HepG2 (cell line): ENCODE measurements around the gene GALR2. TPM values are rescaled to one million over a fixed set of nuclear protein-coding genes. Genes with fewer than 3 reads are reported as not detected.

ENCODE experiments used
- BRF2 ChIP-seq: sonication (generic); formaldehyde crosslinking; IDR thresholded peaks from 2 replicates; pipeline ENCODE4 v1.8.1; 2022; ENCODE audit warnings: mild to moderate bottlenecking, missing genetic modification reagents
- HMGA1 ChIP-seq: sonication (generic); formaldehyde crosslinking; conservative IDR thresholded peaks from 2 replicates; pipeline ENCODE4 v1.4.0; 2020; ENCODE audit warnings: missing genetic modification reagents
- JUND ChIP-seq: sonication (generic); formaldehyde crosslinking; IDR thresholded peaks from 2 replicates; pipeline ENCODE4 v1.8.0; 2022; ENCODE audit warnings: mild to moderate bottlenecking, missing genetic modification reagents
- SMARCC2 ChIP-seq: fragments of 450-650 bp; IDR thresholded peaks from 2 replicates; pipeline ENCODE4 v1.6.1; 2017; ENCODE audit warnings: antibody characterized with exemption, mild to moderate bottlenecking
- SNAPC2 ChIP-seq: sonication (generic); formaldehyde crosslinking; IDR thresholded peaks from 2 replicates; pipeline ENCODE4 v1.8.1; 2022; ENCODE audit warnings: mild to moderate bottlenecking, missing genetic modification reagents
- TCF7 ChIP-seq: sonication (generic); IDR thresholded peaks from 2 replicates; pipeline ENCODE4 v1.6.1; 2016; ENCODE audit warnings: antibody characterized with exemption, low read depth
- ZNF12 ChIP-seq: sonication (generic); formaldehyde crosslinking; IDR thresholded peaks from 2 replicates; pipeline ENCODE4 v1.5.0; 2020; ENCODE audit warnings: missing genetic modification reagents
- ZNF224 ChIP-seq: sonication (generic); formaldehyde crosslinking; IDR thresholded peaks from 2 replicates; pipeline ENCODE4 v1.5.0; 2020; ENCODE audit warnings: mild to moderate bottlenecking, missing genetic modification reagents
- ZNF354B ChIP-seq: sonication (generic); formaldehyde crosslinking; IDR thresholded peaks from 2 replicates; pipeline ENCODE4 v1.8.0; 2022; ENCODE audit warnings: mild to moderate bottlenecking, missing genetic modification reagents
- ZNF362 ChIP-seq: sonication (generic); formaldehyde crosslinking; IDR thresholded peaks from 2 replicates; pipeline ENCODE4 v1.4.0; 2020; ENCODE audit warnings: missing genetic modification reagents, mild to moderate bottlenecking, borderline replicate concordance
- ZNF383 ChIP-seq: sonication (generic); formaldehyde crosslinking; IDR thresholded peaks from 2 replicates; pipeline ENCODE4 v1.4.0; 2020; ENCODE audit warnings: missing genetic modification reagents, mild to moderate bottlenecking, borderline replicate concordance
- ZNF782 ChIP-seq: sonication (generic); formaldehyde crosslinking; IDR thresholded peaks from 2 replicates; pipeline ENCODE4 v1.4.0; 2020; ENCODE audit warnings: missing genetic modification reagents, mild to moderate bottlenecking, borderline replicate concordance
- ZNF891 ChIP-seq: sonication (generic); formaldehyde crosslinking; IDR thresholded peaks from 2 replicates; pipeline ENCODE4 v1.5.0; 2020; ENCODE audit warnings: mild to moderate bottlenecking, missing genetic modification reagents
- polyA plus RNA-seq, 8 experiments: library from polyadenylated mRNA; depleted of rRNA in 3 of 8; stranded (reverse) in 7 of 8; unstranded in 1 of 8; fragments of >200 nt; fragmentation: Illumina TruSeq in 4 of 8; extraction: Trizol in 4 of 8; gene quantifications; 2 replicates each; pipeline versions ENCODE4 v1.2.1 to v1.2.3, GENCODE V29; 2011 to 2016; ENCODE audit warnings: low read depth in 4 of 8, missing spikeins in 1 of 8, mixed read lengths in 1 of 8; ENCODE audit not compliant: insufficient read depth in 1 of 8
- total RNA-seq, 5 experiments: library from RNA; depleted of rRNA; stranded (reverse); fragments of >200 nt; fragmentation: Illumina TruSeq; extraction: Trizol; gene quantifications; 2 replicates each; pipeline ENCODE4 v1.2.3, GENCODE V29; 2016; ENCODE audit warnings: low read depth in 1 of 5
- TF ChIP-seq, protein P1 (sequence below), 2 experiments: sonication (generic) in 1 of 2; formaldehyde crosslinking in 1 of 2; IDR thresholded peaks; 2 replicates each; pipeline versions ENCODE4 v1.4.0 to v1.6.1; 2018 to 2020; ENCODE audit warnings: missing genetic modification reagents in 2 of 2, borderline replicate concordance in 1 of 2, low read depth in 1 of 2, mild to moderate bottlenecking in 1 of 2, missing biosample characterization in 1 of 2
- TF ChIP-seq, protein P2 (sequence below): sonication (generic); formaldehyde crosslinking; IDR thresholded peaks from 2 replicates; pipeline ENCODE4 v1.4.0; 2020; ENCODE audit warnings: missing genetic modification reagents
- TF ChIP-seq, protein P3 (sequence below): sonication (generic); formaldehyde crosslinking; IDR thresholded peaks from 2 replicates; pipeline ENCODE4 v1.8.1; 2022; ENCODE audit warnings: low read depth, mild to moderate bottlenecking, missing genetic modification reagents
- TF ChIP-seq, protein P4 (sequence below): IDR thresholded peaks from 2 replicates; pipeline ENCODE4 v1.6.1; 2016; ENCODE audit warnings: control low read depth

The GALR2 gene
- total and polyA plus RNA-seq, 2 of the 13 experiments (the other 11 are each of a cell fraction or from before 2014, with no cell fraction given), result 0.48 to 0.58 TPM

- TF ChIP-seq, protein P1, sequence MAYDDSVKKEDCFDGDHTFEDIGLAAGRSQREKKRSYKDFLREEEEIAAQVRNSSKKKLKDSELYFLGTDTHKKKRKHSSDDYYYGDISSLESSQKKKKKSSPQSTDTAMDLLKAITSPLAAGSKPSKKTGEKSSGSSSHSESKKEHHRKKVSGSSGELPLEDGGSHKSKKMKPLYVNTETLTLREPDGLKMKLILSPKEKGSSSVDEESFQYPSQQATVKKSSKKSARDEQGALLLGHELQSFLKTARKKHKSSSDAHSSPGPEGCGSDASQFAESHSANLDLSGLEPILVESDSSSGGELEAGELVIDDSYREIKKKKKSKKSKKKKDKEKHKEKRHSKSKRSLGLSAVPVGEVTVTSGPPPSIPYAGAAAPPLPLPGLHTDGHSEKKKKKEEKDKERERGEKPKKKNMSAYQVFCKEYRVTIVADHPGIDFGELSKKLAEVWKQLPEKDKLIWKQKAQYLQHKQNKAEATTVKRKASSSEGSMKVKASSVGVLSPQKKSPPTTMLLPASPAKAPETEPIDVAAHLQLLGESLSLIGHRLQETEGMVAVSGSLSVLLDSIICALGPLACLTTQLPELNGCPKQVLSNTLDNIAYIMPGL (CRISPR knock-in tag; IDR thresholded peaks at IDR 0.05; ENCODE audit: borderline replicate concordance in 1 of 2, low read depth in 1 of 2), result peak; percentile 20 to 60; a peak in 2 of 4 replicates
- TF ChIP-seq ZNF12 (CRISPR knock-in tag) (peak; percentile 61; the same call in 1 of the 2 replicates), BRF2 (CRISPR knock-in tag) (peak; percentile 64; the same call in 1 of the 2 replicates), ZNF362 (CRISPR knock-in tag) (peak; percentile 93; the same call in 1 of the 2 replicates), ZNF782 (CRISPR knock-in tag) (0 out of 2 replicates have a peak, but pooled peaks have one; percentile 12), SMARCC2 (no peak), HMGA1 (no peak), JUND (CRISPR knock-in tag) (peak; percentile 54; the same call in 1 of the 2 replicates), ZNF354B (CRISPR knock-in tag) (no peak), SNAPC2 (CRISPR knock-in tag) (0 out of 2 replicates have a peak, but pooled peaks have one; percentile 58), ZNF224 (0 out of 2 replicates have a peak, but pooled peaks have one; percentile 52), ZNF383 (CRISPR knock-in tag) (no peak), TCF7 (peak; percentile 80), ZNF891 (CRISPR knock-in tag) (0 out of 2 replicates have a peak, but pooled peaks have one; percentile 29)
- TF ChIP-seq, protein P2, sequence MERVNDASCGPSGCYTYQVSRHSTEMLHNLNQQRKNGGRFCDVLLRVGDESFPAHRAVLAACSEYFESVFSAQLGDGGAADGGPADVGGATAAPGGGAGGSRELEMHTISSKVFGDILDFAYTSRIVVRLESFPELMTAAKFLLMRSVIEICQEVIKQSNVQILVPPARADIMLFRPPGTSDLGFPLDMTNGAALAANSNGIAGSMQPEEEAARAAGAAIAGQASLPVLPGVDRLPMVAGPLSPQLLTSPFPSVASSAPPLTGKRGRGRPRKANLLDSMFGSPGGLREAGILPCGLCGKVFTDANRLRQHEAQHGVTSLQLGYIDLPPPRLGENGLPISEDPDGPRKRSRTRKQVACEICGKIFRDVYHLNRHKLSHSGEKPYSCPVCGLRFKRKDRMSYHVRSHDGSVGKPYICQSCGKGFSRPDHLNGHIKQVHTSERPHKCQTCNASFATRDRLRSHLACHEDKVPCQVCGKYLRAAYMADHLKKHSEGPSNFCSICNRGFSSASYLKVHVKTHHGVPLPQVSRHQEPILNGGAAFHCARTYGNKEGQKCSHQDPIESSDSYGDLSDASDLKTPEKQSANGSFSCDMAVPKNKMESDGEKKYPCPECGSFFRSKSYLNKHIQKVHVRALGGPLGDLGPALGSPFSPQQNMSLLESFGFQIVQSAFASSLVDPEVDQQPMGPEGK, result peak; percentile 55; the same call in 1 of the 2 replicates
- TF ChIP-seq, protein P3, sequence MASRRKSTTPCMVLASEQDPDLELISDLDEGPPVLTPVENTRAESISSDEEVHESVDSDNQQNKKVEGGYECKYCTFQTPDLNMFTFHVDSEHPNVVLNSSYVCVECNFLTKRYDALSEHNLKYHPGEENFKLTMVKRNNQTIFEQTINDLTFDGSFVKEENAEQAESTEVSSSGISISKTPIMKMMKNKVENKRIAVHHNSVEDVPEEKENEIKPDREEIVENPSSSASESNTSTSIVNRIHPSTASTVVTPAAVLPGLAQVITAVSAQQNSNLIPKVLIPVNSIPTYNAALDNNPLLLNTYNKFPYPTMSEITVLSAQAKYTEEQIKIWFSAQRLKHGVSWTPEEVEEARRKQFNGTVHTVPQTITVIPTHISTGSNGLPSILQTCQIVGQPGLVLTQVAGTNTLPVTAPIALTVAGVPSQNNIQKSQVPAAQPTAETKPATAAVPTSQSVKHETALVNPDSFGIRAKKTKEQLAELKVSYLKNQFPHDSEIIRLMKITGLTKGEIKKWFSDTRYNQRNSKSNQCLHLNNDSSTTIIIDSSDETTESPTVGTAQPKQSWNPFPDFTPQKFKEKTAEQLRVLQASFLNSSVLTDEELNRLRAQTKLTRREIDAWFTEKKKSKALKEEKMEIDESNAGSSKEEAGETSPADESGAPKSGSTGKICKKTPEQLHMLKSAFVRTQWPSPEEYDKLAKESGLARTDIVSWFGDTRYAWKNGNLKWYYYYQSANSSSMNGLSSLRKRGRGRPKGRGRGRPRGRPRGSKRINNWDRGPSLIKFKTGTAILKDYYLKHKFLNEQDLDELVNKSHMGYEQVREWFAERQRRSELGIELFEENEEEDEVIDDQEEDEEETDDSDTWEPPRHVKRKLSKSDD (CRISPR knock-in tag), result no peak
- TF ChIP-seq, protein P4, sequence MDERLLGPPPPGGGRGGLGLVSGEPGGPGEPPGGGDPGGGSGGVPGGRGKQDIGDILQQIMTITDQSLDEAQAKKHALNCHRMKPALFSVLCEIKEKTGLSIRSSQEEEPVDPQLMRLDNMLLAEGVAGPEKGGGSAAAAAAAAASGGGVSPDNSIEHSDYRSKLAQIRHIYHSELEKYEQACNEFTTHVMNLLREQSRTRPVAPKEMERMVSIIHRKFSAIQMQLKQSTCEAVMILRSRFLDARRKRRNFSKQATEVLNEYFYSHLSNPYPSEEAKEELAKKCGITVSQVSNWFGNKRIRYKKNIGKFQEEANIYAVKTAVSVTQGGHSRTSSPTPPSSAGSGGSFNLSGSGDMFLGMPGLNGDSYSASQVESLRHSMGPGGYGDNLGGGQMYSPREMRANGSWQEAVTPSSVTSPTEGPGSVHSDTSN (CRISPR knock-in tag), result no peak; the same call in 1 of the 2 replicates
These were observed 45.1 kb downstream of the GALR2 start (continued) for GRCh38 chr17:76119409-76120371.
